Naive B cell (primary cell): ENCODE measurements around the gene ARID4A. TPM values are rescaled to one million over a fixed set of nuclear protein-coding genes. Genes with fewer than 3 reads are reported as not detected.
"Not testable (repeated sequence)": the region's sequence is repeated elsewhere in the genome, so short reads cannot be mapped to it uniquely, and the experiment has no call there.

Experiments
- ATAC-seq, 2 donors: fragments of 150-1000 bp; cut with Tn5 transposase; 2 replicates each; pipeline ENCODE4 v1.10.0; 2021; ENCODE audit warnings: low read depth in 2 of 2, mild to moderate bottlenecking in 2 of 2, moderate library complexity in 2 of 2
- DNase-seq: peaks from one replicate; pipeline ENCODE4 v3.0.0; 2022
- H3K27ac Mint-ChIP-seq, 6 donors: one replicate each; pipeline ENCODE4 v1.8.0; 2020 to 2022; ENCODE audit warnings: mild to moderate bottlenecking in 6 of 6, mixed read lengths in 6 of 6, moderate library complexity in 5 of 6, inconsistent platforms in 2 of 6
- H3K27me3 Mint-ChIP-seq, 3 donors: one replicate each; pipeline ENCODE4 v1.8.0; 2021 to 2022; ENCODE audit warnings: mixed read lengths in 3 of 3, mild to moderate bottlenecking in 1 of 3
- H3K36me3 Mint-ChIP-seq, 2 donors: one replicate each; pipeline ENCODE4 v1.8.0; 2020 to 2022; ENCODE audit warnings: mixed read lengths in 2 of 2, inconsistent platforms in 1 of 2, mild to moderate bottlenecking in 1 of 2
- H3K4me1 Mint-ChIP-seq, 3 donors: one replicate each; pipeline ENCODE4 v1.8.0; 2020 to 2022; ENCODE audit warnings: mixed read lengths in 3 of 3, inconsistent platforms in 1 of 3, mild to moderate bottlenecking in 1 of 3, moderate library complexity in 1 of 3
- H3K4me3 Mint-ChIP-seq, 8 donors: one replicate each; pipeline ENCODE4 v1.8.0; 2020 to 2022; ENCODE audit warnings: mild to moderate bottlenecking in 8 of 8, mixed read lengths in 8 of 8, moderate library complexity in 8 of 8, inconsistent platforms in 2 of 8
- H3K9me3 Mint-ChIP-seq, 7 donors: one replicate each; pipeline ENCODE4 v1.8.0; 2020 to 2022; ENCODE audit warnings: mixed read lengths in 7 of 7, mild to moderate bottlenecking in 5 of 7, inconsistent platforms in 2 of 7, moderate library complexity in 1 of 7
- polyA plus RNA-seq, 6 donors: library from polyadenylated mRNA; unstranded; fragments of 300-500 nt; fragmentation: Illumina TruSeq; gene quantifications; one replicate each; pipeline ENCODE4 v1.2.3, GENCODE V29; 2021; ENCODE audit warnings: low read depth in 6 of 6

The ARID4A gene
- polyA plus RNA-seq, 6 donors from 2014 or later: 24.1 to 52.4 (median 32.9) TPM

- H3K27ac Mint-ChIP-seq: peak overlapping the region; percentile 0 to 85 (median 64)
- peaks cover 22 to 24% of the 10 kb centered on the region in 2 donors for H3K36me3 Mint-ChIP-seq
- ATAC-seq (no peak), DNase-seq (no peak)
- no peaks in the 10 kb centered on the region for H3K9me3 Mint-ChIP-seq
- H3K27me3 Mint-ChIP-seq: no peaks in the 10 kb centered on the region
- H3K4me1 Mint-ChIP-seq: peaks cover 7 to 14% (median 9%) of the 10 kb centered on the region in 3 donors
- H3K4me3 Mint-ChIP-seq: peak overlapping the region in 3 of 8 donors; percentile 17 to 37 (median 35)
Measured at GRCh38 chr14:58353516-58354299, 55.4 kb downstream of the ARID4A start.

- peaks cover 7 to 14% (median 9%) of the 10 kb centered on the region in 3 donors for H3K4me1 Mint-ChIP-seq
- peaks cover 18 to 22% of the 10 kb centered on the region in 2 donors for H3K36me3 Mint-ChIP-seq
- no peak overlapping the region for H3K4me3 Mint-ChIP-seq
- no peak for ATAC-seq
- H3K27ac Mint-ChIP-seq: peak overlapping the region in 3 of 6 donors; percentile 57 to 85 (median 76)
- no peak for DNase-seq
- no peaks in the 10 kb centered on the region for H3K27me3 Mint-ChIP-seq
- H3K9me3 Mint-ChIP-seq: no peaks in the 10 kb centered on the region
Measured at GRCh38 chr14:58354808-58355207, 56.5 kb downstream of the ARID4A start.

- no peak for ATAC-seq
- no peak overlapping the region for H3K27ac Mint-ChIP-seq
- no peaks in the 10 kb centered on the region for H3K9me3 Mint-ChIP-seq
- peaks cover 7 to 10% (median 9%) of the 10 kb centered on the region in 3 donors for H3K4me1 Mint-ChIP-seq
- peaks cover 20 to 23% of the 10 kb centered on the region in 2 donors for H3K36me3 Mint-ChIP-seq
- no peaks in the 10 kb centered on the region for H3K27me3 Mint-ChIP-seq
- no peak overlapping the region for H3K4me3 Mint-ChIP-seq
- no peak for DNase-seq
Measured at GRCh38 chr14:58356268-58356667, 57.9 kb downstream of the ARID4A start.

- DNase-seq, H3K9me3 Mint-ChIP-seq, H3K4me1 Mint-ChIP-seq, H3K27me3 Mint-ChIP-seq, ATAC-seq, H3K4me3 Mint-ChIP-seq: not testable (repeated sequence)
- Mint-ChIP-seq H3K27ac (peak overlapping the region in 1 of 6 donors; percentile 66), H3K36me3 (peaks cover 23 to 35% of the 10 kb centered on the region in 2 donors)
Measured at GRCh38 chr14:58362272-58362671, 63.9 kb downstream of the ARID4A start.

- ATAC-seq: peak; percentile 34 to 54
- peaks cover 0 to 9% (median 0%) of the 10 kb centered on the region in 3 donors for H3K4me1 Mint-ChIP-seq
- no peaks in the 10 kb centered on the region for H3K27me3 Mint-ChIP-seq
- H3K9me3 Mint-ChIP-seq: no peaks in the 10 kb centered on the region
- H3K36me3 Mint-ChIP-seq: peaks cover 26 to 39% of the 10 kb centered on the region in 2 donors
- no peak for DNase-seq
- peak overlapping the region in 1 of 6 donors; percentile 38 for H3K27ac Mint-ChIP-seq
- no peak overlapping the region for H3K4me3 Mint-ChIP-seq
Measured at GRCh38 chr14:58362798-58363412, 64.5 kb downstream of the ARID4A start.

- peaks cover 33 to 48% of the 10 kb centered on the region in 2 donors for H3K36me3 Mint-ChIP-seq
- H3K4me1 Mint-ChIP-seq: peaks cover 0 to 13% (median 0%) of the 10 kb centered on the region in 3 donors
Measured at GRCh38 chr14:58364316-58364715, 66.0 kb downstream of the ARID4A start.

GRCh38 chr14:58367296-58367695, 68.9 kb downstream of the ARID4A start:
- no peak overlapping the region for H3K4me3 Mint-ChIP-seq
- H3K9me3 Mint-ChIP-seq: no peaks in the 10 kb centered on the region
- H3K27ac Mint-ChIP-seq: peak overlapping the region in 3 of 6 donors; percentile 16 to 92 (median 39)
- ATAC-seq (no peak), DNase-seq (no peak)
- H3K4me1 Mint-ChIP-seq: peaks cover 0 to 13% (median 0%) of the 10 kb centered on the region in 3 donors
- peaks cover 32 to 51% of the 10 kb centered on the region in 2 donors for H3K36me3 Mint-ChIP-seq
- no peaks in the 10 kb centered on the region for H3K27me3 Mint-ChIP-seq

More at GRCh38 chr14:58364316-58364715, 66.0 kb downstream of the ARID4A start:
- Mint-ChIP-seq H3K27me3 (no peaks in the 10 kb centered on the region), H3K4me3 (no peak overlapping the region), H3K9me3 (no peaks in the 10 kb centered on the region), H3K27ac (peak overlapping the region in 2 of 6 donors; percentile 11 to 23)
- ATAC-seq (no peak), DNase-seq (no peak)

GRCh38 chr14:58368956-58369355, 70.6 kb downstream of the ARID4A start:
- no peaks in the 10 kb centered on the region for H3K9me3 Mint-ChIP-seq
- peaks cover 32 to 51% of the 10 kb centered on the region in 2 donors for H3K36me3 Mint-ChIP-seq
- H3K4me1 Mint-ChIP-seq: peaks cover 0 to 13% (median 0%) of the 10 kb centered on the region in 3 donors
- ATAC-seq (no peak), DNase-seq (no peak)
- peak overlapping the region in 1 of 6 donors; percentile 26 for H3K27ac Mint-ChIP-seq
- no peak overlapping the region for H3K4me3 Mint-ChIP-seq
- H3K27me3 Mint-ChIP-seq: no peaks in the 10 kb centered on the region

- peaks cover 2 to 13% (median 7%) of the 10 kb centered on the region in 3 donors for H3K4me1 Mint-ChIP-seq
- ATAC-seq: no peak
- H3K9me3 Mint-ChIP-seq: no peaks in the 10 kb centered on the region
- H3K27ac Mint-ChIP-seq: no peak overlapping the region
- DNase-seq: no peak
- no peak overlapping the region for H3K4me3 Mint-ChIP-seq
- no peaks in the 10 kb centered on the region for H3K27me3 Mint-ChIP-seq
- H3K36me3 Mint-ChIP-seq: peaks cover 14 to 22% of the 10 kb centered on the region in 2 donors
Measured at GRCh38 chr14:58376791-58377190, 78.4 kb downstream of the ARID4A start.

- Mint-ChIP-seq H3K4me3 (no peak overlapping the region), H3K27ac (no peak overlapping the region), H3K4me1 (peaks cover 0 to 3% (median 0%) of the 10 kb centered on the region in 3 donors), H3K36me3 (no peaks in the 10 kb centered on the region), H3K27me3 (no peaks in the 10 kb centered on the region), H3K9me3 (no peaks in the 10 kb centered on the region)
- no peak for ATAC-seq
- DNase-seq: no peak
Measured at GRCh38 chr14:58390830-58391229, 92.5 kb downstream of the ARID4A start.

- H3K27ac Mint-ChIP-seq: peak overlapping the region in 3 of 6 donors; percentile 50 to 88 (median 86)
- no peaks in the 10 kb centered on the region for H3K9me3 Mint-ChIP-seq
- H3K36me3 Mint-ChIP-seq: no peaks in the 10 kb centered on the region
- no peak for ATAC-seq
- H3K4me3 Mint-ChIP-seq: peak overlapping the region; percentile 74 to 93 (median 84)
- no peaks in the 10 kb centered on the region for H3K27me3 Mint-ChIP-seq
- peaks cover 9 to 16% (median 15%) of the 10 kb centered on the region in 3 donors for H3K4me1 Mint-ChIP-seq
- no peak for DNase-seq
Measured at GRCh38 chr14:58395562-58395811, 97.1 kb downstream of the ARID4A start.

- peak; percentile 89 to 90 for ATAC-seq
- Mint-ChIP-seq H3K4me3 (peak within 1 kb of the TSS; percentile 81 to 93 (median 89)), H3K27me3 (no peaks in the 10 kb centered on the region), H3K36me3 (no peaks in the 10 kb centered on the region), H3K27ac (peak within 1 kb of the TSS; percentile 19 to 93 (median 80)), H3K9me3 (no peaks in the 10 kb centered on the region), H3K4me1 (peaks cover 9 to 16% (median 15%) of the 10 kb centered on the region in 3 donors)
- peak; percentile 78 for DNase-seq
Measured at GRCh38 chr14:58395812-58396788, 97.7 kb downstream of the ARID4A start, which contains the start of gene TOMM20L. Gene TOMM20L (plus strand): TSS chr14:58395930. CDS start chr14:58395958, 28 bp downstream.

- no peaks in the 10 kb centered on the region for H3K36me3 Mint-ChIP-seq
- DNase-seq (no peak), ATAC-seq (no peak)
- H3K27ac Mint-ChIP-seq: peak overlapping the region in 2 of 6 donors; percentile 36 to 88
- peaks cover 9 to 16% (median 15%) of the 10 kb centered on the region in 3 donors for H3K4me1 Mint-ChIP-seq
- H3K9me3 Mint-ChIP-seq: no peaks in the 10 kb centered on the region
- peak overlapping the region; percentile 65 to 93 (median 84) for H3K4me3 Mint-ChIP-seq
- no peaks in the 10 kb centered on the region for H3K27me3 Mint-ChIP-seq
Measured at GRCh38 chr14:58397156-58397555, 98.8 kb downstream of the ARID4A start.
